T-helper 2 cell treated with Interferon-gamma antibody and Interleukin-4, amounts not matched to agents 100 ng/mL and 5 ng/mL, for 36 hours (primary cell): ENCODE data around the gene PHOX2A. TPM values are rescaled to one million over a fixed set of nuclear protein-coding genes. Genes with fewer than 3 reads are reported as not detected.

ENCODE experiments used
- intact Hi-C: fragments of 100-400 bp; cut with micrococcal nuclease; formaldehyde crosslinking; loops from one replicate; pipeline ENCODE4 v1.15.1; 2023
- total RNA-seq: library from RNA; stranded (reverse); gene quantifications from 2 replicates; pipeline ENCODE4 v1.2.3, GENCODE V29; 2022

PHOX2A gene
- total RNA-seq, 1 donor from 2014 or later: not detected

GRCh38 chr11:72235351-72236057, 8.5 kb downstream of the PHOX2A start:
- intact Hi-C loops: no loop called here

GRCh38 chr11:72234920-72235319, 9.1 kb downstream of the PHOX2A start:
- intact Hi-C loops: no loop called here

GRCh38 chr11:72234514-72234830, 9.5 kb downstream of the PHOX2A start:
- intact Hi-C loops: no loop called here

DNA sequence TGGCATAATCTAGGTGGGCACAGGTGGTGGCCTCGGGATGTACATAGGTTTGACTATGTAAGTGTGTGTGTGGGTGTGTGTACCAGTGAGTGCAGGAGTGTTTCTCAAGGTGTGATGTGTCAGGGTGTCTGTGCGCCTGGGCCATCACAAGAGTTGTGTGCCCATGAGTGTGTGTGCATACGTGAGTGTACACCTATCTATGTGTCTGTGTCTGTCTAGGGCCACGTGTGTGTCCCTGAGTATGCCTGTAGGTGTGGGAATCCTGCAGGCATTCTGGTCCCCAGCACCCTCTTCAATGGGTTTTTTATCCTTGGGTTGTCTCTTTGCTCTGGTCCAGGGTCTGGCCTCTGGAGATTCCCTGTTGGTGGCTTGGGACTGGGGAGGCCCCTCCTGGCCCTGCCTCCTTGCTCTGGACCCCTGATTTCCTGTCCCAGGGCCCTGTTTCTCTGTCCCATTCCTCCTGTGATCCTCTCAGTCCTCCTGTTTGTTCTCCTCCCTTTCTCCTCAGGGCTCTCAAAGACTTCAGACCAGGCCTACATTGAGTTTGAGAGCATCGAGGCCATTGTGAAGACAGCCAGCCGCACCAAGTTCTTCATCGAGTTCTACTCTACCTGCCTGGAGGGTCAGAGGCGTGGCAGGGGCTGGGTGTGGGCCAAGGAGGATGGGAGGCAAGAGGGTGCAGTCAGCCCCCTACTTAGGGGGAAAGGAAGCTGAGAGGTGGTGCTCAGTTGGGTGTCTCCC, 10.0 kb downstream of the PHOX2A start:
- intact Hi-C loops: no loop called here

GRCh38 chr11:72233056-72233772, 10.8 kb downstream of the PHOX2A start:
- intact Hi-C loops: no loop called here

DNA sequence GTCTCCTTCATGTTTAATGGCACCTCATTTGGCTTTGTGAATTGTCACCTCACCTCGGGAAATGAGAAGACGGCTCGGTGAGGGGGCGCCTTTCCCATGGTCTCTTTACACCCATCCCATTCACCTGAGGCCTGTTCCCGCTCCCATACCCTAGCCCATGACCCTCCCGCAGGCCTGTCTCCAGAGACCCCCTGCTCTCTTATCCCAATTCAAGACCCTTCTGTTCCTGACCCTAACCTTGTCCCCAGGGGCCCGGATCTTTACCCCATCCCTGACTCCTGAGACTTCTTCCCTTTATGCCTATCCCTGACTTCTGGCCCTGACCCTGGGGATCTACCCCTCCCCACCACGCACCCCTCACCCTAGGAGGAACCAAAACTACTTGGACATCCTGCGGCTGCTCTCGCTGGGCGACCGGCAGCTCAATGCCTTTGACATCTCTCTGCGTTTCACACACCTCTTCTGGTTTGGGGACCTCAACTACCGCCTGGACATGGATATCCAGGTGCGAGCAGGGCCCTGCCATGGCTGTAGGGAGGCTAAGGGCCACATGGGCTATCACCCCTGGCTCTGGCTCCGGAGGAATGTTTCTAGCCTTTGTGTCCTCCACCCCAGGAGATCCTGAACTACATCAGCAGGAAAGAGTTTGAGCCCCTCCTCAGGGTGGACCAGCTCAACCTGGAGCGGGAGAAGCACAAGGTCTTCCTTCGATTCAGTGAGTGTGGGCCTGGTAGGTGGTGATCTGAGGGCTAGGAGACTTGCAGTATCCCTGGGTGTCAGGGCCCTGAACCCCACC, 11.5 kb downstream of the PHOX2A start:
- intact Hi-C loops: no loop called here

DNA sequence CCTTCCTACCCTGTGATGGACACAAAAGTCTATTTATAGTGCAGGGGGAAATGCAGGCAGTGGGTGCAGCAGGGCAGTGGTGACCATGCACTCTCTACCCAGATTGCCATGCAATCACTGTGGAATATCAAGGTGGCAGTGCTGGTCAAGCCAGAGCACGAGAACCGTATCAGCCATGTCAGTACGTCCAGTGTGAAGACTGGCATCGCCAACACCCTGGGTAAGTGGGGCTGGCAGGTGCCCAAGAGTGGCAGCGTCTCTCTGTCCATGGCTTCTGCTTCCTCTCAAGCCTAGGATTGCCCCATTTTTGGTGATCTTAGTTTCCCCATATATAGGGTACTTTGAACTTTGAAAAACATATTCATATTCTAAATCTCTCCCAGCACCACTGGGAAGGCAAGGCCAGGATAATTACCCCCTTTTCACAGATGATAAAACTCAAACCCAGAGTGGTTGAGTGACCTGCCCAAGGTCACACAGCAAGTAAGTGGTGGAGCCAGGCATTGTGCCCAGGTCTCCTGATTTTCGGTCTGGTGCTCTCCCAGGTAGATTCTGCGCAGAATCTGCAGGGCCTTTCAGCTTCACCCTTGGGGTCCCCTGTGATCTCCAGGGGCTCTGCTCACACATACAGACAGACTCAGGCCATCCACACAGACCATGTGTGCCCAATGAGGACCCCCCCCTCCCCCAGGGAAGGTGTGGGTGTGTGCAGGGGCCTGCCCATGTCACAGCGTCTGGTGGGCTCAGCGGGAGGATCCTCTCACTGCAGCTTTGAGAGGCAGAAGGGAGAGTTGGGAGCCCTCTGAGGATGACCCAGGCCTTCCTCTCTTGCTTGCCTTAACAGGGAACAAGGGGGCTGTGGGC, 12.3 kb downstream of the PHOX2A start:
- intact Hi-C loops: no loop called here

DNA sequence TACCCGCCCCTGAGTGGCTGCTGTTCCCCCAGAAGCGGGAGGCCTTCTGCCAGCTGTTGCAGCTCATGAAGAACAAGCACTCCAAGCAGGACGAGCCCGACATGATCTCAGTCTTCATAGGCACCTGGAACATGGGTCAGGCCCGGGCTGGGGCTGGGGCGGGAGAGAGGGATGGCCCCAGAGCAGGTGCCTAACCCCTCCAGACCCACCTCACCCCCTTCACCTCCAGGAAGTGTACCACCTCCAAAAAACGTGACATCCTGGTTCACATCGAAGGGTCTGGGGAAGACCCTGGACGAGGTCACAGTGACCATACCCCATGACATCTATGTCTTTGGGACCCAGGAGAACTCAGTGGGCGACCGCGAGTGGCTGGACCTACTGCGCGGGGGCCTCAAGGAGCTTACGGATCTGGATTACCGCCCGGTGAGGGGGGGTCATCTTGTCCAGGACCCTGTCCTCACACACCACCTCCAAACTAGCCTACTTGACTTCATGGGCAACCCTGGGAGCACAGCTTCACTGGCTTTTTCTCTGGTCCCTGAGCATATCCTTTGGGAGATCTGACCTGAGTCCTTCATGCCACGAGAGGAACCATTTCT, 13.1 kb downstream of the PHOX2A start:
- intact Hi-C loops: no loop called here

- intact Hi-C loops: no loop called here
These were observed 13.8 kb downstream of the PHOX2A start for GRCh38 chr11:72229925-72230763.

DNA sequence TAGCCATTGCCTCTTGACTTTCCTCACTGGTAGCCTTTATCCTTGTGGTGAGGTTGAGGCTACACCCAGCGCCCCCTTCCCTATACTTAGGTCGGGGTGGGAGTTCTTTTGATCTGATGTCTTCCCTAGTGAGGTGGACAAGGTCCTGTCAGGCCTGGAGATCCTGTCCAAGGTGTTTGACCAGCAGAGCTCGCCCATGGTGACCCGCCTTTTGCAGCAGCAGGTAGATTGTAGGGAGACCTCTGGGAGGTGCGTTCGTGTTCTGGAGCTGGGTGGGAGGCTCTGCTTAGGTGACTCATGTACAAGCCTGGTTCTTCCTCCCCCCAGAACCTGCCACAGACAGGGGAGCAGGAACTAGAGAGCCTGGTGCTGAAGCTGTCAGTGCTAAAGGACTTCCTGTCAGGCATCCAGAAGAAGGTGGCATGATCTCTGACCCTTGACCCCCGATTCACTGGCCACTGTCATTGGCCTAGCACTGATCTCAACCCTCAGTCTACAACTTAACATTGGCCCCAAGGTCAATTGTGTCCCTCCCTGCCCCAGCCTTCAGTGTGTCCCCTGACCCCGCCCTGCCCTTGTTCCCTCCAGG, 14.5 kb downstream of the PHOX2A start:
- intact Hi-C loops: no loop called here

GRCh38 chr11:72228844-72229231, 15.1 kb downstream of the PHOX2A start:
- intact Hi-C loops: no loop called here

DNA sequence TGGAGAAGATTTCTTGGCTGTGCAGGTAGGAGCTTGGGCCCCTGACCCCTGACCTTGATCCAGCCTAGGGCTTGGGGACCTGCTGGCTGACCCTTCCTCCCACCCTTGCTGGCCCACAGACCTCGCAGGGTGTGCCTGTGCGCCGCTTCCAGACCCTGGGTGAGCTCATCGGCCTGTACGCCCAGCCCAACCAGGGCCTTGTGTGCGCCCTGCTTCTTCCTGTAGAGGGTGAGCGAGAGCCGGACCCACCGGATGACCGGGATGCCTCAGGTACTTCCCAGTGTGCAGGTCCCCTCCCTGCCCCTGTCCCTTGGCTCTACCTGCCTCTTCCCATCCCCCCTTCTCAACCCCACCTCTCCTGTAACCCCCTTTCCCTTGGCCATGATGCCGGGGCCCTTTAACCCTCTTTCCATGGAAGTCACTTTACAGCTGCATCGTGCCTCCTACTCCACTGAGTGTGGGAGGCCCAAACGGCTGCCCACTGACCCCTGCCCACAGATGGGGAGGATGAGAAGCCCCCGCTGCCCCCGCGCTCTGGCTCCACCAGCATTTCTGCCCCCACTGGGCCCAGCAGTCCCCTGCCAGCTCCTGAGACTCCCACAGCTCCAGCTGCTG, 15.6 kb downstream of the PHOX2A start:
- intact Hi-C loops: no loop called here

- intact Hi-C loops: no loop called here
These were observed 16.4 kb downstream of the PHOX2A start for GRCh38 chr11:72227316-72228228.

DNA sequence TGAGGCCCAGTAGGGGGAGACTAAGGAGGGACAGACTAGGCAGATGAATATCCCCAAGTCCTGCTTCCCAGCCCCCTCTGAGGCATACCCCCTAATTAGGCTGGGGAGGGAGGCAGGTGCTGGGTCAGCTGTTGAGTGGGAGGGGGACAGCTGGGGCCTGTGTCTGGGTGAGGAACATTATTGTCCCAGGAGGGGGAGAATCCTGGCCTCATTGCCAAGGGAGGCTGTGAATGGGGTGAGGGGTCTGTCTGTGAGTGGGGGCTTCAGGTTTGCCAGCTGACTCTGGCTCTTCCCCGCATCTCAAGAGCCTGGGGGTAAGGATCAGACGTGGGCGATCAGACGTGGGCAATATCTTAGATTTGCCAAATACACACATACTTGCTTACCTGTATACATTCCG, 17.3 kb downstream of the PHOX2A start:
- intact Hi-C loops: no loop called here

GRCh38 chr11:72225411-72225951, 18.5 kb downstream of the PHOX2A start:
- intact Hi-C loops: loop anchor here (2.0 kb wide), 1 partner anchor 439 kb away; no protein-coding TSS in a partner anchor

DNA sequence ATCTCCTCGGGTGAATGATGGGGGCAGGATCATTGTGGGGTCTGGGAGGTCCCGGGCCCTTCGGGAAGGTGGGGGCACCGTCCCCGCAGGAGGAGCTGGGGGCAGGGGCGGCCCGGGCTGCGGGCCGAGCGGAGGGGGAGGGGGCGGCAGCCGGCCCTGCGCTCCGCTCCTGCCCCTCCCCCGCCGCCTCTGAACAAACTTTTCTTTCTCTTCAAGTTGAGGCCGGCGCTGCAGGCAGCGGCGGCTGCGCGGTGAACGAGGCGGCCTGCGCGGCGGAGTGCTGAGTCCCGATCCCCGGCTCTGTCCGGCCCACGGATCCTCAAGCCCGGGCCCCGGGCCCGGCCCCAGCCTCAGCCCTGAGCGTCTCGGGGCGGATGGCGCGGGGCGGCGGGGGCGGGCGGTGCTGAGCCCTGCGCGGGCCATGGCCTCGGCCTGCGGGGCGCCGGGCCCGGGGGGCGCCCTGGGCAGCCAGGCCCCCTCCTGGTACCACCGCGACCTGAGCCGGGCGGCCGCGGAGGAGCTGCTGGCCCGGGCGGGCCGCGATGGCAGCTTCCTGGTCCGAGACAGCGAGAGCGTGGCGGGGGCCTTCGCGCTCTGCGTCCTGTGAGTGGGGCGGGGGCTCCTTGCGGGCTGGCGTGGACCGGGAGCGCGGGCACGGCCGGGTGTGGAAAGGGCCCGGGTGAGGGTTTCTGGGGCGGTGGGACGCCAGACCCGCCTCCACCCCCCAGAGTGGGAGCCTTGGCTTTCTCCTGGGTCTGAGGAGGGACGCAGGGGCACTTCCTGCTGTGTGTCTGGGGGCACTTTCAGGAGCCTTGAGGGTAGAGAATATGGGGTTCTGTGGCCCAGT, 19.2 kb downstream of the PHOX2A start, which contains the start of gene INPPL1:
Gene INPPL1 (plus strand): TSS at position 204 of the 847 bp plus-strand sequence. CDS start 218 bp downstream, at position 422.
- intact Hi-C loops: loop anchor here (2.0 to 5.0 kb wide), 3 partner anchors 42 to 568 kb away; partner anchors contain the start of gene STARD10
